NCI-H146 (cell line): ENCODE measurements around the gene FHL2.

Experiments used
- DNase-seq: peaks from one replicate; lab custom pipeline; 2025; lab: John Stamatoyannopoulos, UW

FHL2 gene

DNA sequence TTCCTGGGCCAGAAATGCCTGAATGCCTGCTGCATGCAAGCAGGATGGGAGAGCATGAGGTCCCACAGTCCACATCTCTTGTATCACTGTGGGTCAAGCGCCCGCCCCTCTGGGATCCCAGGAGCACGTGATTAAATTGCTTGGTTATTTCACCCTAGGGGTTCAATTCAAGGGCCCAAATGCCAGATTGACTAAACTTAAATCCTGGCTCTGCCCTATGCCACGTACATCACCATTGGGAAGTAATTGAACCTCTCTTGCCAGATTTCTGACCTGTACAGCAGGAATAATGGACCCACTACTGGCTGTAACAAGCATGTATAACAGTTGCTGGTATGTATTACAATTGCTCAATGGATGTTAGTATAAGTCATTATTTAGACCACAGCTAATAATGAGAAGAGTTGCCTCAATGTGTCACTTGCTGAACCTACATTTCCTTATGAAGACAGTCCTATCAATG is 19.9 kb downstream of the FHL2 start:
- no peak for DNase-seq

DNA sequence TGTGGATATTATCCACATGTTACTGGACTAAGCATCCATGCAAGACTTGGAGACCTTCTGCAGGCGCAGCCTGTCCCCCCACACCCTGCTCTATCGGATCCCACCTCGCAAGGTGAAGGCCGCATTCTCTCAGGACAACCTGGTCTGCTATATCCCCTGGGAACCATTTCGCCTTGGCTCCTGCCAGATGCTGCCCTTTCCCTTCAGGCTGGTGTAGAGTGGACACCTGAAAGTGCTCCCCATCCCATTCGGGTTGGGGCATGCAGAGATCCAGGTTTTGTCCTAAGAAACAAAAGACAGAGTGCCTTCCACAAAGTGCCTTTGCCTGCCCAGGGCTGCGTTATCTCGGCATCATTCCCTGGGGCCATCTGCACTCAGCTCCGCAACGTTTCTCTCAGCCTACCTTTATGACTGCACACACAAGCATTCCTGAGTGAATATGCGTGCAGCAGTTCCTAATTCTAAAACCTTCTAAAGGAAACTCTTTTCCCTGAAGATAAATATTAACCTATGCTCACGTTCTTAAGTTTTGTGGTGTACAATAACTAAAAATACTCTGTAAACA is 20.5 kb downstream of the FHL2 start:
- DNase-seq = no peak

DNA sequence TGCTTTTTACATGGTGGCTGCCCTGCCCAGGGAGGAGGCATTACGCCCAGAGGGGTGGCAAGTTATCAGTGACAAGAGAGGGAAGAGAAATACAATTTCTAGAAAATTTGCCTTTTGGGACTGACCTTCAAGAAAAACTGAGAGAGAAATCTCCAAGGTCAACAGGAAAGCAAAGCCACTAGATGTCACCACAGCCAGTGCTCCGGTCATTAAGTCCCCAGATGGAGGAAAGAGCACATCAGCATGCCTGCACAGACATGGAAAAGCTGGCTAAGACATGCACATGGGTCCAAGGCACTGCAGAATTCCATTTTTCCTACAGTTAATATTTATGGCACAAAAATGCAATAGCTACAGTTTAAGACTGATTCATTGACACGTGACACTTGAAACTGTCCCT is 21.0 kb downstream of the FHL2 start:
- no peak for DNase-seq

DNA sequence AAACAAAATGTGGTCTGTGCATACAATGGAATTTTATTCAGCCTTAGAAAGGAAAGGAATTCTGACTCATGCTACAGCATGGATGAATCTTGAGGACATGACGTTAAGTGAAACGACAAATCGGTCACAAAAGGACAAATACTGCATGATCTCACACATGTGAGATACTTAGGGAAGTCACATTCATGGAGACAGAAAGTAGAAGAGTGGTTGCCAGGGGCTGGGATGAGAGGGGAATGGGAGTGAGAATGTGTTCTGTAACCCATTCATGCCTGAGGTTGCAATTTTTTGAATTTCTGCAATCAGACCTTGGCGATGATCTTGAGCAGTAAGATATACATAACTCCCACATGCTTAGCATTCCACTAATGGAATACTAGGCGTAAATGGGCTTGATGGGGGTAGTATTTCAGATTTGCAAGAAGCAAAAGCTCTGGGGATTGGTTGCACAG is 22.0 kb downstream of the FHL2 start:
- no peak for DNase-seq

DNA sequence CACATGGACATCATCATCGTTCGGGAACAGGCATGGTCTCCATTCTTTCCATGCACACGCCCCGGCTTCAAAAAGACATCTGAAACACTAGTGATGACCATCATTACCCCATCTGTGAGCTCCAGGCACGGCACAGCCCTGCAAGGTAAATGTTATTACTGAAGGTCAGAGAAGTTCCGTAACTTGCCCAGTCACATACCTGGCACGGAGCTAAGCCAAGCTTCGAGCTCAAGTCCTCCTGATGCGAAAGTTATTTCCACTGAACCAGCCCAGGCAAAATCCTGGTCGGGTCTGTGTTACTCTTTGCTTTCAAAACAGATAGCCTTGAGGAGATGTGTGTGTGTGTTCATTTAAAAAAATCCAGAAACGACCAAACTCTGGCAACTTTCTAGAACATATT is 22.8 kb downstream of the FHL2 start:
- no peak for DNase-seq

DNA sequence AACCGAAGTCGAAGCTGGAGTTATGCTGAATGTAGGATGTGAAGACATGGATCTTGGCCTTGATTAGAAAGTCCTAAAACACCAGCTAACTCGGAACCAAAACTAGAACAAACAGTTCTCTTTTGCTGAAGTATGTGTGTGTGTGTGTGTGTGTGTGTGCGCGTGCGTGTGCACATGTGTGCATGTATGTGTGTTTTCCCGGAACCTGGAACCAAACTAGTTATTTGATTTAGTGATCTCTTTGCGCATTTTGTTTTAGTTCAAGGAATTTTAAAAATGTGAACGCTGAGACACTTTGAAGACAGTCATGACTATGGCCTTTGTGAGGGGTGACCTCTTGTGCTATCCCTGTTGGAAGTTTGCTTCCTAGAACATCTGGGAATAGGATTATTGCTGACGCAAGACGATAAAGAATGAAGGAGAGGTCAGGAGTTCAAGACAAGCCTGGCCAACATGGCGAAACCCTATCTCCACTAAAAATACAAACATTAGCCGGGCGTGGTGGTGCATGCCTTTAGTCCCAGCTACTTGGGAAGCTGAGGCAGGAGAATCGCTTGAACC is 23.8 kb downstream of the FHL2 start:
- DNase-seq = no peak

DNA sequence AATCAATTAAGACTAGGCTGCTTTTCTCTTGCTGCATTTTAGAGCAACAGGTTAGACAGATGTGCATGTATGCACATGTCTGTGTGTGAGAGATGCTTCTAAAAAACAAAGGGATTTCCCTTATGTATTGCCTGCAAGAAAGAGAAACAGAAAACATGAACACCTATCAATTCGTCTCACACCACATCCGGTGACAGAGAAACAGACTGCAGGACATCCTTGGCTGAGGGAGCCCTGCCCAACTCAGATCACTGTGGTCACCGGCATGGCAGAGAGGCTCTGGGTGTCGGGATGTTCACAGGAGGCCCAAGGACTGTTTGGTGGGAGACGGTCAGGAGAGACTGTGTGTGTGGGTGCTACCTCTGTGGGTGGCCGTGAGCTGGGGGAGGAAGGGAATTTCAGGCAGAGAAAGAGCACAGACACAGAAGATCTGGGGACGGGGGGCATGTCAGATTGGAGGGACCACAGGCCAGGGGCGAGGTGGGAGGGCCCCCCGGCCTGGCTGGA is 24.9 kb downstream of the FHL2 start:
- DNase-seq = no peak

DNA sequence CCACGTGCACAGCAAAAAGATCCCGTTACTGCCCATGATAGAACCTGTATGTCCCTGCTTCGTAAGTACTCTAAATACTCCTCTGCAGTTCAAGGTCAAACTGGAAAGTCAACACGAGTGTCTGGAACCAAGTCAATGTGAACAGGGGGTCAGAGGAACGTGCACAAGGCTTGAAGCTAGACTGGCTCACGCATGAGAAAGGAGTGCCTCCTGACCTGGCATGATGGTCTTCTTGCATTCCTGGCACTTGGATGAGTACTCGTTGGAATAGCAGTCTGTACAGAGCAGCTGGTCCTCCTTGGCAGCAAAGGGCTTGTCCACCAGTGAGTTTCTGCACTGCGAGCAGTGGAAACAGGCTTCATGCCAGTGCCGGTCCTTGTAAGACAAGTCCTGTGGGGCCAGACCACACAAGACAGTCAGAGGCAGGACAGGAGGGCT is 25.5 kb downstream of the FHL2 start:
- no peak for DNase-seq

DNA sequence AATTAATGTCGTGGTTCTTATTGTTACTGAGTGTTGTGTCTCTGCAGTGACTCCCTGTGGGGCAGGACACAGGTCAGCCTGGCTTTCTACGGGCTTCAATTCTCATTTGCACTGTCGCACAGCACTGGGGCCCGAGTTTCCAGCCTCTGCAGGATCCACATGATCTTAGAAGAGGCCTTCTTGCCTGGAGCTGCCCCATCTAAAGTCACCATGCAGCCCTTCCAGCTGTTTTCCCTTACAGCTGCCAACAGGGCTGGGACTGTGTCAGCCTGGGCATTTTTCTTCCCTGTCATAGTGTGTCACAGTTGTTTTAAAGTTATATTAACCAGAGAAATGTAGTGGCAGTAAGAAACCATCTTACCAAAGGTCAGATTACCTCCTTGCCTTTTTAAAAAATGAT is 27.0 kb downstream of the FHL2 start:
- DNase-seq = no peak

DNA sequence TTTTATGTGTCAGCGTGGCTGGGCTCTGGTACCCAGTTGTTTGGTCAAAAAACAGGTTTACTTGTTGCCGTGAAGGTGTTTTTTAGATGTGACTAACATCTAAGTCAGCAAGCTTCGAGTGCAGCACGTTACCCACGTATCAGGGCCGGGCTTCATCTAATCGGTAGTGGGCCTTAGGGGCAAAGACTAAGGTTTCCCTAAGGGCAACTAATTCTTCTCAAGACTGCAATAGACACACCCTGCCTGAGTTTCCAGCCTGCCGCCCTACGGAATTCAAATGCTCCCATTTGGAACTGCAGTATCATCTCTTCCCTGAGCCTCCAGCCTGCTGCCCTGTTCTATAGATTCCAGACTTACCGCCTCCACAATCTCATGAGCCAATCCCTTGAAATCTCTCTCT is 27.7 kb downstream of the FHL2 start:
- DNase-seq = no peak

DNA sequence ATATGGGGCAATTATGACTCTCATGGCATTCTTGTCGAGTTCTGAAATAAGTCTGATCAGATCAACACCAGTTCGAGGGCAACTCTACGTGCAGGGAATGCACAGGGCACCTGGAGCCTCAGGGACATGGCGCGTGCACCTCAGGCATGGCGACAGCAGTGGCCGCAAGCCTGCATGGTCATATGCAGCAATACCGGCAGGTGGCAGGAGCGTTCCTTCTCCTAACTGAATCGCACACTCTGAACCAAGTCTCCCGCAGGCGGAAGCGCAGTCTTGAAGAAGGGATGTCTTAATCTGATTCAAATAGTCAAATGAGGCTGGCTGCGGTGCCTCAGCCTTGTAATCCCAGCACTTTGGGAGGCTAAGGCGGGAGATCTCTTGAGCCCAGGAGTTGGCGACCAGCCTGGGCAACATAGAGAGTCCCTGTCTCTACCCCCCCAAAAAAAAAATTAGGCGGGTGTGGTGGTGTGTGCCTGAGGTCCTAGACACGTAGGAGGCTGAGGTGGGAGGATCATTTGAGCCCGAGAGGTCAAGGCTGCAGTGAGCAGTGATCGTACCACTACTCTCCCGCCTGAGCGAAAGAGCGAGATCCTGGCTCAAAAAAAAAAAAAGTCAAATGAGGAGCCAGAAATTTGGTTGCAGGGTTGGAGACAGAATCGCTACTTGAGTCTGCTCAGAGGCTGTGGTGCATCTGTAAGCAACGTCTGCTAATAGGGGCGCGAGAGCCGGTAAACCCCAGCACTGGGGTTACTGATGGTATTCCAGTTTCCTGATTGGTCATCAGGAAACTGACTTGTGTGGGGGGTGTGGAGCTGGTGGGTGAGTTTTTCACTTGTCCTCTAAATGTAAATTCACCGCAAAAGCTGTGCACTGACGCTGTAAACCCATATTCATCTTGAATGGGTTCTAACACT is 28.8 kb downstream of the FHL2 start:
- DNase-seq = peak; percentile 73

DNA sequence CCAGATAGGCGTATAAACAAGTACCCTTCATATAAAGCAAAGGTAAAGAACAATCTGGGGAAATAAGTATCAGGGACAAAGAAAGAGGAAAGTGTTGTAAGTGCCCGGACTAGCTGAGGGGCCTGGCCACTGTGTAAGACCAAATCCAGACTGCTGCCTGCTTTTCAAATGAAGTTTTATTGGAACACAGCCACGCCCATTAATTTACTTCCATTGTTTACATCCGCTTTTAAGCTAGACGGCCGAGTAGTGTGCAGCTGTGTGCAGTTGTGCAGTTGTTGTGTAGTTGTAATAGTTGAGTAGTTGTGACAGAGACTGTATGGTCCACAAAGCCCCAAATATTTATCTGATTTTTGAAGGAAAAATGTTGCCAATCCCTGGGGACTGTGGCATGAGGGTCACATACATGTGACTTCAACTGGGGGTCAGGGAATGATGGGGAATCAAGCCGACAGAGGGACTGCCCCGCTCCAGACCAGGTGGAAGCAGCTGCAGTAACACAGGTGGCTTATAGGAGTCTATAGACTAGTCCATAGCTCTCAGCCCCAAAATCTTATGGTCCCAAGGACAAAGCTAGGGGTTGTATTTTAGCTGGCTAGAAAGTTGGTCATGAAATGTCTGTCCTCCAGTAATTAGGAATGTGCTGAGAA is 30.0 kb downstream of the FHL2 start:
- no peak for DNase-seq

DNA sequence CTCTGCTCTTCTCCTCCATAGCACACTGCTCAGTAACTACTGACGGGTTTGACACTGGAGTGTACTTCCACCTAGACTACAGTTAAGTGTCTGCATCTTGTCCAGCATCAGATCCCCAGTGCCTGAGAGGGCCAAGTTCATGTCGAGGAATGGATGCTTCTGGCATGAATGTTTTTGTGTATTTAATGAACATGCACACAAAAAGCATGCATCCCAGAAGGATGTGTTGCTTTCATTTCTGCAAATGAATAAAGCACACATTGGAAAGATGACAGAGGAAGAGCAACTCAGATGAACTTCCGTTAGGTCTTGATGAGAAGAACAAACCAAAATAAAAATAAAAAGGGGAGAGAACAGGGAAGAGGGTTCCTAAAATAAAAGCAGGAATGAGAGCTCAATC is 33.6 kb downstream of the FHL2 start:
- DNase-seq = no peak

DNA sequence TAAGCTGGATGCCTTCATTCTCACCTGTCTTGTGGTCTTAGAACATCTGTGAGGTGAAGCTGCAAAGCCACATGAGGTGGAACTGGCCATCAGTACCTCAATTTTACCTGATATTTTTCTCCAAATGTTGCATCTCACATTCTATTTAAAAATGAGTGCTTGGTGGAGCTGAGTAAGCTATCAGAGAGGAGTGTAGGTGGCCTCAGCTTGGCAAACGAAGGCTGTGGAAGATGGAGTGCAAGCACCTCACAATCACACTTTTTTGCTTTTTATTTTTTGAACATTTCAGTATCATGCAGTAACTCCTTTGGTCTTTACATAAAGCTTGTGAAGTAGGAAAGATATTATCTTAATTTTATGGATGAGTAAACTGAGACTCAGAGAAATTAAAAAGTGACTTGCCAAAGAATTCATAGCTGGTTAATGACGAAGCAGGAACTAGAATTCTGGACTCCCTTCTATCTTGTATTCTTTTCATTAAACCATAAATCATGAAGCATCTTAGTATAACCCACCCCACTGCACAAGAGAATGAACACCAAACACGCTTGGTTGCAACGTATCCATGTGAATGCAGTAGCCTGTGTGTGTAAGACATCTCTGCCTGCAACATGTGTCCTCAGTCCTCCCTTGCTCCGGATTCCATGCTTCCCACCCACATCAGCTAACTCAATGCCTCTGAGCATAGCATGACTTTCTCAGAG is 34.3 kb downstream of the FHL2 start:
- no peak for DNase-seq

DNA sequence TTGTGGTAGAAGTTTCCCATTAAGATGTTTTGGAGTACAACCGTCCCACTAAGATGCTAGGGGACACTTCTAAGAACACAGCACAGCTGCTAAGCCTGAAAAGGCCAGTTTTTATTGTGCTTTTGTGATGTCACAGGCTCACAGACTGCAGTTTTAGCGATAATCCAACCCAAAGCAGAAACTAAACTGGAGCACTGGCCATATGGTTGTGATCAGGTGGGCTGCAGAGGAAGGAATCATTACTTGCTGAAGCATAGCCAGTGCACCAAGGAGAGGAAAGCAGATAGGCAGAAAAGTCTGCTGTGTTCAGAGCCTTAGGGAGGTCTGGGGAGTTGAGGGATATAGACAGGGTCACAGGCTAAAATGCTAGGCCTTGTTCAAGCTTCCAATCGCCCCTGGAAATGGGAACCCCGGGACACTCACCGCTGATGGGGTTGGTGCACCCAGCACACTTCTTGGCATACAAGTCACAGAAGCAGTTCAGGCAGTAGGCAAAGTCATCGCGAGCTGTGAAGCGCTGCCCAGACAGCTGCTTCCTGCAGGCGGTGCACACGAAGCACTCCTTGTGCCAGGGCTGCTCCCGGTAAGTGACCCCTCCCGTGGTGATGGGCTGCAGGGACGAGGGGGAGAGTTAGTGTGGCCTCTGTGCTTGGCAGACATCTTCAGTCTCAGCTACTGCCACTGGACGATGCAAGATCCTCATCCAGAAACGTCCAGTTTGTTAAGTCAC is 35.8 kb downstream of the FHL2 start:
- no peak for DNase-seq

DNA sequence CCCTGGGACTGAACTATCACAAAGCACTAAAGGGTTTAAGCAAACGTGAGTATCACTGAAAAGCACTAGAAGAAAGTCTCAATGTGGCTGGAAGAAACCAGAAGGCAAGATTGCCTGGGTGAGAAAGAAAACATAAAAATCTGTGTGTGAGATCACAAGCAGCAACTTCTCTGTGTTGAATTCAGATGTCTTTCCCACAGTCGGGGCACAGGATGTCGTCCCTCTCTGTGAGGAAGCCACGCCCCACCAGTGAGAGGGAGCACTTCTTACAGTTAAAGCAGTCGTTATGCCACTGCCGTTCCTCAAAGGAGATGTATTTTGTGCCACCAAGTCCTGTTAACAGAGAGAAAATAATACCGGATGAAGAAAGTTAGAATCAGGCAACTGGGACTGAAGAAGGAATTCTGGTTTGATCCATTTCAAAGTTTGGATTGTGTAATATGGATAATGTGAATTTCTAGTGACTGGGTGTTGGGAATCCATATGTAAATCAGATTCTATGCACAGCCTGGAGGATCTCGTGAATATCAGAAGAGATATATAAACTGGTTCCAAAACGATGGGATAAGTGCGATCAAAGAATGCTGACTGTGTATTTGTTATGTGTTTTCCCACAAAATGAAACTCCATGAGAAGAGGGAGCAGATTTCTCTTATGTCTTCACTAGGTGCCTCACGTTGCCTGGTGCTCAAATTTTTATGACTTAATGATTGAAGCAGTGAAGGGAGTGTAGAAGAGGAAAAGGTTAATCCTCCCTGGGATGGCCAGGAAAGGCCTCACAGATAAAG is 37.6 kb downstream of the FHL2 start:
- no peak for DNase-seq

DNA sequence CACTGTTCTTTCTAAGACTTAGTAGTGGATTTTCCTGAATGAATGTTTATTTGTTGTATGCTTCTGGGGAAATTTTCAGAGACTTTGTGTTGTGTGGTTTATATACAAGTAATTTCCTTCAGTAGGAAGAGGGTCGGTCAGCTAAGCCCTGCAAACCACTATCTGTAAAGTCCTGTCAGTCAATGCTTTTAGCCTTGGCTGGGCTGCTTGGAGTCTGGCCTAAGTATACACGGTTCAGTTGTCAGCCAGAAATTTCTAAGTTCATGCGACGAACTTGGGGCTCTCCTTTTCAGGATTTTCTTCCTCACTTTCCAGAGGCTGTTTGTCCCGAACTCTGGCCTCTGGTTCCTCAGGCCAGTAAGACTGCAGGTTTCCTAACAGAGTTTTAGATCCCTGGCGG is 40.3 kb downstream of the FHL2 start:
- no peak for DNase-seq

DNA sequence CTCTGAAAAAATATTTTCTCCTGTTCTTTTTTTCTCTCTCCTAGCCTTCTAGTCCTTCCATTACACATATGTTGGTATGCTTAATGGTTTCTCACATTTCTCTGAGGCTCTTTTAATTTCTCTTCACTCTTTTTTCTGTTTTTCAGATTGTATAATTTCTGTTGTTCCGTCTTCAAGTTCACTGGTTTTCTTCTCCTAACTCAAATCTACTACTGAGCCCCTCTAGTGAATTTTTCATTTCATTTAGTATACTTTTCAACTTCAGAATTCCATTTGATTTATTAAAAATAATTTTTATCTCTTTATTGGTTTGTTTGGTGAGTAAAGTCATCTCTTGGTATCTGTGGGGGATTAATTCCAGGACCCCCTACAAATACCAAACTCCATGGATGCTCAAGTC is 41.7 kb downstream of the FHL2 start:
- no peak for DNase-seq

DNA sequence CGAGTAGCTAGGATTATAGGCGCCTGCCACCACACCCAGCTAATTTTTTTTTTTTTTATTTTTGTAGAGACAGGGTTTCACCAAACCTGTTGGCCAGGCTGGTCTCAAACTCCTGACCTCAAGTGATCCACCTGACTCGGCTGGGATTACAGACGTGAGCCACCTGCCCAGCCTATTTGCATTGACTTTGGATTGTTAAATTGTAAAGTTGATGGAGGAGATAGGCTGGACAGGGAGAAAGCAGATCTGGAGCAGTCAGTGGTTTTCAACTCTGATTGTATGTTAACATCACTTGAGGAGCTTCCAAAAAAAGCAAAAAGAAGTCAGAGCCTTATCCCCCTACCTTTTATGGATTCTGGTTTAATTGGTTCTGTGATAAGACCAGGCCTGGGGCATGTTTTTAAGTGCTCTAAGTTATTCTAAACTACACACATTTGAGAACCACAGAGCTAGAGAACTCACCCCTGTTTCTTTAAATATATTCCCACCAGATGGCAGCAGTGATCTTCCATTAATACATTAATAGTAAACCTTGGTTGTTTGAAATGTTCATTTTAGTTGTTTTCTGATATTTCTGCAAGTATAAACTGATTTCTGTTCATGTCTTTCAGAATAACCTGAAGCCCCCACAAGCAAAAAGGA is 54.0 kb downstream of the FHL2 start:
- DNase-seq = peak; percentile 23

DNA sequence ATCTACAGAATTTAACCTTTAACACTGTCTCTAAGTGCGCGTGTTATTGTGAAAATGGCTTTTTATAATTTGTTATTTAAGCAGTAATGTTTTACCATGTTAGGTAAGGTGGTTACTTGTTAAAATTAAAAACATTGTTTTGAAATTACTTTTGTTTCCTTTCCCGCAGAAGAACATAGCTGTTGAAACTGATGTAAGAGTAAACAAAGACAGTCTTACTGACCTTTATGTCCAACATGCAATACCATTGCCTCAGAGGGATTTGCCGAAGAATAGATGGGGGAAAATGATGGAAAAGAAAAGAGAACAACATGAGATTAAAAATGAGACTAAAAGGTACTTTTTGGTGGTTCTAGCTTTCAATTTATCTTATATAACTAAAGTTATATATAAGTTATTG is 59.4 kb downstream of the FHL2 start:
- no peak for DNase-seq
